HG03571 (cell line): ENCODE measurements around the gene CSGALNACT2.

ENCODE experiments used
- ATAC-seq: cut with Tn5 transposase; IDR thresholded peaks from one replicate; pipeline ENCODE4 v1.9.1; 2021; ENCODE audit not compliant: unreplicated experiment

The CSGALNACT2 gene

GRCh38 chr10:43123361-43124093 lies 14.7 kb upstream of the CSGALNACT2 start:
- no peak for ATAC-seq

GRCh38 chr10:43124094-43124521 lies 14.1 kb upstream of the CSGALNACT2 start:
- ATAC-seq = no peak

GRCh38 chr10:43124574-43125273 lies 13.5 kb upstream of the CSGALNACT2 start:
- no peak for ATAC-seq

- no peak for ATAC-seq
Measured at GRCh38 chr10:43125274-43125845, 12.9 kb upstream of the CSGALNACT2 start.

- ATAC-seq = no peak
Measured at GRCh38 chr10:43125881-43126731, 12.1 kb upstream of the CSGALNACT2 start.

- ATAC-seq = no peak
Measured at GRCh38 chr10:43126759-43127424, 11.4 kb upstream of the CSGALNACT2 start.

DNA sequence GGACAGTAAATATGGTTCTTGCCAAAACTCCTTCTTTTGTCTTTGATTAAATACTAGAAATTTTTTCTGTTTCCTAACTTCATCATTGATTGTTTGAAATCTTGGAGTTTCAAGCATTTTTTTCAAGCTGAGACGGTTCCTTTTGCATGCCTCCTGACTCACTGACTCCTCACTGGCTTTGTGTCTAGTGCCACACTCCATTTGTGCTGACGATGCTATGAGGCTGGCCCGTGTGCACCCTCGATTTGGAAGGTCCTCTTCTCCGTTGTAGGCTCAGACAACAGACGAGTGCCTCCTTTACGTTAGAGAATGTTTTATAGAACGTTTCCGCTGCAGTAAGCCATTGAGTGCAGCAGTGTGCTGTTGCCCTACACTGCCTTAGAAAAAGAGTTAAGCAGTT lies 10.8 kb upstream of the CSGALNACT2 start:
- ATAC-seq = no peak

GRCh38 chr10:43128331-43128730 lies 9.9 kb upstream of the CSGALNACT2 start:
- ATAC-seq = no peak

GRCh38 chr10:43128958-43129706 lies 9.1 kb upstream of the CSGALNACT2 start:
- ATAC-seq = peak; percentile 59

- no peak for ATAC-seq
Measured at GRCh38 chr10:43130770-43131171, 7.5 kb upstream of the CSGALNACT2 start.

DNA sequence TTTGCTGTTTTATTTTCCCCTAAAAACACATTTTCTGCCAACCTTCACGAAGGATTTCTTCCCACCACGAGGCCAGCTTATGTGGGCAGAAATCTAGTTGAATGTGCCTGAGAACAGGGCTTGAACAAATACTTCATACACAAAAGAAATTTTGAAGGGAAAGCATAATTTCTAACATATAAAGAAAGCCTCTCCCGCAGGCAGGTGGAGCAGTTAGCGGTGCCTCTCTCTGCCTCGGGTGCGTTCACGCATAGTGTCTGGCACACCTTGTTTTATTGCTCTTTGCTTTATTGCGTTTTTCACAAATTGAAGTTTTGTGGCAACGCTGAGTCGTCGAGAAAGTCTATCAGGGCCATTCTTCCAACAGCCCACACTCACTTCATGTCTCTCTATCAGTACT lies 7.0 kb upstream of the CSGALNACT2 start:
- ATAC-seq = no peak

DNA sequence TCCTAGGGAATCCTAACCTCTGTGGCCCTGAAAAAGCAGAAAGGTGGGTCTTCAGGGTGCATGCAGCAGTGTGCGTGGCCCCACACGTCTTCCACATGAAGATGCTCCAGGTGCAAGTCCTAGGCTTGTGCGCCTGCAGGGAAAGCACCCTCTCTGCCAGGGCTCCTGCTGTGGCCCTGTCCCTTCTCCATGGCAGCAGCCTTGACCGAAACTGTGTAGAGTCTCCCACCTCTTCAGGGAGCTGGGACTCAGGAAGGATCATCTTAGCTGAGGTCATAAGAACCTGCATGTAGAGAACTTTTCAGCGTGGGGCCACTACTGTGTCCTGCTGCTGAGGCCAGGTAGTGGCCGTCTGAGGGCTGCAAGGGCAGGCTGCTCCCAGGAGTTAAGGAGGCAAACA lies 6.3 kb upstream of the CSGALNACT2 start:
- no peak for ATAC-seq

- ATAC-seq = no peak
Measured at GRCh38 chr10:43132867-43133787, 5.1 kb upstream of the CSGALNACT2 start.

GRCh38 chr10:43134126-43134905 lies 3.9 kb upstream of the CSGALNACT2 start:
- no peak for ATAC-seq

GRCh38 chr10:43135064-43135463 lies 3.2 kb upstream of the CSGALNACT2 start:
- ATAC-seq = no peak

DNA sequence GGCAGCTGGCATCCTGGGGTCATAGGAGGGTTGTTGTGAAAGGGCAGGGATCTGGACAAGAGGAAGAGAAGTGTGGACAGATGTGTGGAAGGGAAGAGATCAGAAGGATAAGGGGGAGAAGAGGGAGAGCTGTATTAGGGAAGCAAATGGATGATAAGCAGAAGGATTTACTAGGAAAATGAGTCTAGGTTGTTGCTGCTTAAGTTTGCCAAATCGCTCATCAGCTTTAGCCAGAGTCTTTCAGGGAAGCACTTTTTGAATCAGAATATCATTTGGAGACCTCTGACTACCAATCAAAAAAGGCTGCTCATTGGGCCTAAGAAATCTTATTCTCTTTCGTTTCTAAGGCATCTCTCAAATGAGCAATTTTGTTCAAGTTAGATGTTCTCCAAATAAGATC lies 2.6 kb upstream of the CSGALNACT2 start:
- ATAC-seq = no peak

- no peak for ATAC-seq
Measured at GRCh38 chr10:43136432-43136831, 1.8 kb upstream of the CSGALNACT2 start.
